A673 (cell line): ENCODE measurements around the gene LTV1.

Experiments used
- EZH2 ChIP-seq: fragments of 200-600 bp; sonication (generic); IDR thresholded peaks from 2 replicates; pipeline ENCODE4 v1.6.1; 2017; ENCODE audit warnings: borderline replicate concordance, low read depth, mild to moderate bottlenecking, mixed read lengths, antibody characterized with exemption, low read length; ENCODE audit not compliant: poor library complexity, severe bottlenecking
- TF ChIP-seq, protein P1 (sequence below): fragments of 300-800, 200-600 bp; sonication (generic); conservative IDR thresholded peaks from 2 replicates; pipeline ENCODE4 v1.5.1; 2017; ENCODE audit warnings: low read depth, mild to moderate bottlenecking, antibody characterized with exemption, low read length, moderate library complexity, mixed read lengths

- TF ChIP-seq, protein P1, sequence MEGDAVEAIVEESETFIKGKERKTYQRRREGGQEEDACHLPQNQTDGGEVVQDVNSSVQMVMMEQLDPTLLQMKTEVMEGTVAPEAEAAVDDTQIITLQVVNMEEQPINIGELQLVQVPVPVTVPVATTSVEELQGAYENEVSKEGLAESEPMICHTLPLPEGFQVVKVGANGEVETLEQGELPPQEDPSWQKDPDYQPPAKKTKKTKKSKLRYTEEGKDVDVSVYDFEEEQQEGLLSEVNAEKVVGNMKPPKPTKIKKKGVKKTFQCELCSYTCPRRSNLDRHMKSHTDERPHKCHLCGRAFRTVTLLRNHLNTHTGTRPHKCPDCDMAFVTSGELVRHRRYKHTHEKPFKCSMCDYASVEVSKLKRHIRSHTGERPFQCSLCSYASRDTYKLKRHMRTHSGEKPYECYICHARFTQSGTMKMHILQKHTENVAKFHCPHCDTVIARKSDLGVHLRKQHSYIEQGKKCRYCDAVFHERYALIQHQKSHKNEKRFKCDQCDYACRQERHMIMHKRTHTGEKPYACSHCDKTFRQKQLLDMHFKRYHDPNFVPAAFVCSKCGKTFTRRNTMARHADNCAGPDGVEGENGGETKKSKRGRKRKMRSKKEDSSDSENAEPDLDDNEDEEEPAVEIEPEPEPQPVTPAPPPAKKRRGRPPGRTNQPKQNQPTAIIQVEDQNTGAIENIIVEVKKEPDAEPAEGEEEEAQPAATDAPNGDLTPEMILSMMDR, result no peak
- TF ChIP-seq EZH2, result no peak
These were observed 51.5 kb downstream of the LTV1 start for GRCh38 chr6:143894655-143895054.
